M059J (cell line): ENCODE data around the gene NEURL1B. TPM values are rescaled to one million over a fixed set of nuclear protein-coding genes. Genes with fewer than 3 reads are reported as not detected.

Source experiments
- DNase-seq: peaks from one replicate; pipeline ENCODE4 v3.0.0-alpha.2; 2012; ENCODE audit warnings: low read depth
- total RNA-seq: library from RNA; depleted of rRNA; stranded (reverse); fragments of >200 nt; shearing (Covaris generic); gene quantifications from 2 replicates; pipeline ENCODE4 v1.2.3, GENCODE V29; 2014; rRNA removed

NEURL1B gene
- total RNA-seq, 1 experiment from 2014 or later = 5.8 TPM

GRCh38 chr5:172730222-172730621 lies 89.2 kb downstream of the NEURL1B start:
- no peak for DNase-seq

DNA sequence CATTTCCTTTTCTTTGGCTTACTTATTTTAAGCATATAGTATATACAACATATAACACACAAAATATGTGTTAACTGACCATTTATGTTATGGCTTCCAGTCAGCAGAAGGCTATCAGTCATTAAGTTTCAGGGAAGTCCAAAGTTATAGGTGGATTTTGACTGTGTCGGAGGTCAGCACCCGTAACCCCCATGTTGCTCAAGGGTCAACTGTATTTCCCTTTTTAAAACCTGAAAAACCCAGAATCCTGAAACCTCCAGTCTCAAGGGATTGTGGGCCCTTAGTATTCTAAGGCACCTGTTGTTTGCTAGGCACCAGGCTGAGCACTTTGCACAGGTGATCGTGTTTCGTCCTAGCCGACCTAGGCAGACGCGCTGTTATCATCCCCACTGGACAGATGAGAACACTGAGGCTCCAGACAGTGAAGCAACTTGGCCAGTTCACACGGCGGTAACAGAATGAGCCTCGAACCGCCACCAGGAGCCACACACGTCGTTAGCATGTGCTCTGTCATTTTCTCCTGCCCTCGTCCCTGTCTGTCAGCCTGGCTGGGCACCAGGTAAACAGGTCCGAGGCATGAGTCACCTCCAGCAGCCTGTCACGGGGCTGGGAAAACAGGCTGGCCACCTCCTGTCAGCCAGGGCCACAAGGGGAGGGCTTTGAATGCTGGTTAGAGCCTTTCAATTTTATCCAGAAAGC lies 90.1 kb downstream of the NEURL1B start:
- DNase-seq = peak; percentile 85

GRCh38 chr5:172731680-172732074 lies 90.6 kb downstream of the NEURL1B start:
- no peak for DNase-seq

GRCh38 chr5:172732201-172732865 lies 91.3 kb downstream of the NEURL1B start:
- no peak for DNase-seq

- DNase-seq = peak; percentile 99
Observed at GRCh38 chr5:172733131-172733973, 92.3 kb downstream of the NEURL1B start.

DNA sequence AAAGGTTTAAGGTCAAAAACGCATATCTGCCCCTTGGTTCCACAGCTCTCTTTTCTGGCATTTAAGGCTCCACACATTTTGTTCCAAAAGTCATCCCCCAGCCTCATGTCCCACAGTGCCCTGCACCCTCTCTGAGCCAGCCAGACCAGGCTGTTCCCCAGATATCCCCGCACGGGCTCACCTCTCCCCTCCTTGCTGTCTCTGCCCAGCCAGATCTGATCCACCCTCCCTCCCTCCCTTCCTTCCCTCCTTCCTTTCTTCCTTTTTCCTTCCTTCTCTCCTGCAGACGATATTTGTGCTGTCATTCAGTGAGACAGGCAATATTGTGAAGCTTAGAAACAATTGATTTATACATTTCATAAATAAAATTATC lies 92.9 kb downstream of the NEURL1B start:
- no peak for DNase-seq

DNA sequence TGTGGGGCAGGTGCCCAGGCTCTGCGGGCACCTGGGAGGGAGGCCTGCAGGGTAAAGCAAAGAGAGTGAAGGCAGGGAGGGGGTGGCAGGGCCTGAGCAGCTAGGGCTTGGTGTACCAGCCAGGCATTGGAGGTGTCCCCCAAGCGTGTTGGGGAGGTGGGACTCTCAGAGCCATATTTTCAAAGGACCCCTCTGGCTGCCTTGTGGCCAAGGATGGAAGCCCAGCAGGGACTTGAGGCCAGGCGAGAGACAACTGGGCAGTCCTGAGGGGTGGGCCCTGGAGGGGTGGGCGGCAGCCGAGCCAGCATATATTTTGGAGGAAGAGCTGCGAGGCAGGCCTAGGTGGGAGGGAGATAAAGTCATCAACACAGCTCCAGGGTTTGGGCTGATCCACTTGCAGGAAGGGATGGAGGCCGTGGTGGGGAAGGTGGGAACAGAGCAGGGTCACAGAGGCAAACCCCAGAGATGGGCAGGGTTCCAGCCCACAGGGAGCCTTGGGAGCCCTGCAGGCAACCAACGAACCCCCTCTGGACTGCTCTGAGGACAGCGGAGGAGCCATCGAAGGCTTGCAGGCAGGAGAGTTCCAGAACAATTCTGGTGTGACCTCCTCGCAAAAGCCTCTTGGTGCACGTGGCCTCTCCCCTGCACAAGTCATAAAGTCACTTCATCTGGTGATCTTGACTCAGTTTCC lies 94.2 kb downstream of the NEURL1B start:
- DNase-seq = no peak

DNA sequence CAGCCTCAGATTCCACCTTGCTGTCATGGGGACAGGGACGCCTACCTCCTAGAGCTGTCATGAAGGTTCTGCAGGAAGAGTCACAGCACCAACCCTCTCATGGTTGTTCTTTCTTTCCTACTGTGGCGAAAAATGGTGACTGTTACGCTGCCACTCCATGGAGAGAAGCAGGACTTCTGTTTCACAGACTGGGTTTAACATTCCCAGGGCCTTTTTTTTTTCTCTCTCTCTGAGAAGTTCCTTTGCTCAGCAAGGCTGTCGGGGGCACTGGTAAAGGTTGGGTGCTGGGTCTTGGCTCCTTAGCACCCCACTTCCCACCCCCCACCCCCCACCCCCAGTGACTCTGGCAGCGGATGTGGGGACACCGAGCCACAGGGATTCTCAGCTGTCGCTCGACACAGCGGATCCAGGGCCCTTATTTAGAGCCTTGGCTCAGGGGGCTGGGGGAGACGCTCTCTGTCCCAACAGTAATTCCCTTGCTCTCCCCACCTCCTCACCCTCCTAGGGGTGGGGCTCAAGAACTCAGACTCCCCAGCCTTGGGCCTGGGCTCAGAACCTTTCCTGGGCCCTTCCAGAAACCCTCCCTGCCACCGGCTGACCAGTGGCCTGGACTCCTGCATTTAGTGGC lies 95.6 kb downstream of the NEURL1B start:
- DNase-seq = no peak

- DNase-seq = no peak
Observed at GRCh38 chr5:172739375-172739774, 98.3 kb downstream of the NEURL1B start.

- DNase-seq = peak; percentile 98
Observed at GRCh38 chr5:172740428-172741205, 99.6 kb downstream of the NEURL1B start.

Other genes with a start within 250 kb of the NEURL1B start
- 8.5 and 15.7 TPM in 2 replicates for gene SH3PXD2B, start 186.7 kb upstream of the NEURL1B start, total RNA-seq
- 80.5 and 91.9 TPM in 2 replicates for gene DUSP1, start 129.9 kb downstream of the NEURL1B start, total RNA-seq
- gene ERGIC1, start 193.0 kb downstream of the NEURL1B start, total RNA-seq = 149 and 153 TPM in 2 replicates